GDM1 (cell line): Measurements from ENCODE around the gene MSANTD2.

ENCODE experiments used
- DNase-seq: peaks from one replicate; lab custom pipeline; 2025; lab: John Stamatoyannopoulos, UW

The MSANTD2 gene

DNA sequence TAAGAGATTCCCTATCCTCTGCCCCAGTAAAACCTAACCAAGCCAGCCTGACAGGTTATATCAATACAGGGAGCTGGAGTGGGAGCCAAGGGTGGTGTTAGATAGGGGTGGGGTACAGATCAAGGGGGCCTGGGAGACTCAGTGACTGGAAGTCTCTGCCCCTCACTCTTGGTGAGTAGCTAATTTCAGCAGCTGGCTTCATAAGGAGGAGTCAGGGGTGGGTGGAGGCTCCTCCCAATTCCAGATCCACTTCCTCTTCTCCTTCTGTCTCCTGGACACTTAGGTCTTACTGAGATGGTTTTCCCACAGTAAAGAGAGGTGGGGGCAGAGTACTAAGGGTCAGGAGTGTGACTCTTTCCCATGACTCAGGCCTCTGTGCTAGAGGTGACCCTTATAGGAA lies 47.0 kb downstream of the MSANTD2 start:
- no peak for DNase-seq

GRCh38 chr11:124752471-124753102 lies 47.6 kb downstream of the MSANTD2 start:
- no peak for DNase-seq

GRCh38 chr11:124751741-124752470 lies 48.3 kb downstream of the MSANTD2 start, which contains the start of gene VSIG2:
TSS of gene VSIG2 (minus strand) at chr11:124752255. CDS start at chr11:124752137, 118 bp downstream.
- no peak for DNase-seq

GRCh38 chr11:124751391-124751740 lies 48.8 kb downstream of the MSANTD2 start:
- no peak for DNase-seq

- no peak for DNase-seq
Observed at GRCh38 chr11:124749912-124750311, 50.3 kb downstream of the MSANTD2 start.

GRCh38 chr11:124748481-124749343 lies 51.5 kb downstream of the MSANTD2 start:
- no peak for DNase-seq

DNA sequence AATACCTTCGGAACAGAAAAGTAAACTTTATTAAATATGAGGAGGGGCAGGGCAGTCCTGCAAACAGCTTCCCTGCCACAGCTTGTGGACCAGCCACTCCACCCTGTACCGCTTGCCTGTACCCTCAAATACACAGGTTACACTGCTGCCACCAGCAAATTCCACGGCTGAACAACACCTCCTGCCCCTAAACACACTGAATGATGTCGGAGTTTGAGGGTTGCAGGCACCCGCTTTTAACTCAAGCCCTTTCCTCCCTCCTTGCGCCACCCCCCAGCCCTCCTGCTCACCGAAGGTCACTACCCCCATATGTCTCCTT lies 52.1 kb downstream of the MSANTD2 start:
- DNase-seq = no peak

DNA sequence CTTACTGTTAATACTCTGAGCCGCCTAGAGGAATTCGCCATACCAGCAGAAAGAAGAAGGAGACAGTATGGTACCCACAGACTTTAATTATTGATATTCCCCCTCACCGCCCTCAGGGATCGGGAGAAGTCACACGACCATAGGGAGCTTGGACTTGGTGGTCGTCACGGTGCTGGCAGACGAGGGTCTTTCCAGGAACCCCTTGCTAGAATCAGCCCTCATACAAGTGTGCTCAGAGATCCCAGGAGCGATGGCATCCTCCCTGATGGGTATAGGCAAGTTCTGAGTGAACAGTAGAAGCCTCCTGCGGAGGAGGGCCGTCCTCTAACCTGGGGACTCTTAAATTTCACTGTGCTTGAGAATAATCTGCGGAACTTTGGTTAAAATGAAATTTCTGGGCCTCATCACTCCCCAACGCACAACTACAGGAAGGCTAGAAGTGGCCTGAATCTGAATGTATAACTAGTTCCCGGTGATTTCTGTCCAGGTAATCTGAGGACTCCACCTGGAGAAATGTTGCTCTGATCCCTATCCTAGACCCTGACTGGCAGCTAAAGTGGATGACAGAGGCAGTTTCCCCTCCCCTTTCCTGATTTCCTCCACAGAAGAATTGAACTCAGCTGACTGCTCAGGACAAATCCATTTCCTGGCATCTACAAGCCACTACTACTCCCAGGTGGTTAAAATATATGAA lies 52.7 kb downstream of the MSANTD2 start:
- no peak for DNase-seq

GRCh38 chr11:124746621-124747243 lies 53.5 kb downstream of the MSANTD2 start:
- DNase-seq = no peak

GRCh38 chr11:124745835-124746620 lies 54.2 kb downstream of the MSANTD2 start:
- DNase-seq = no peak

DNA sequence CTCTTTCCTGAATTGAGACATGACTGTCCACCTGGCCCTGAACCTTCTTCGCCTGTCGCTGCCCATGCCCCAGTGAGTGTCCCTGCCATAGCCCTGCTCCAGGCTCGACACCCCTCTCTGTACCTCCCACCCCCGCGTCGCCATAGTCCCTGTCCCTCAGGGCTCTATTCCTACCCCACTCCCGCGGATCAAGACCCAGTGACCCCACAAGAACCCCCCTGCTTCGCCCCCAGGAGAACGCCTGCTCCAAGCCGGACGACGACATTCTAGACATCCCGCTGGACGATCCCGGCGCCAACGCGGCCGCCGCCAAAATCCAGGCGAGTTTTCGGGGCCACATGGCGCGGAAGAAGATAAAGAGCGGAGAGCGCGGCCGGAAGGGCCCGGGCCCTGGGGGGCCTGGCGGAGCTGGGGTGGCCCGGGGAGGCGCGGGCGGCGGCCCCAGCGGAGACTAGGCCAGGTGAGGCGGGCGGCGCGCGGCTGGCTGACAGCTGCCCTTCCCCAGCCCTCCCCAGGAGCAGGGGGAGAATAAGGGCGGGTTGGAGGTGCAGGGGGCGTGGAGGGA lies 54.9 kb downstream of the MSANTD2 start:
- no peak for DNase-seq

GRCh38 chr11:124743050-124743449 lies 57.2 kb downstream of the MSANTD2 start:
- no peak for DNase-seq

DNA sequence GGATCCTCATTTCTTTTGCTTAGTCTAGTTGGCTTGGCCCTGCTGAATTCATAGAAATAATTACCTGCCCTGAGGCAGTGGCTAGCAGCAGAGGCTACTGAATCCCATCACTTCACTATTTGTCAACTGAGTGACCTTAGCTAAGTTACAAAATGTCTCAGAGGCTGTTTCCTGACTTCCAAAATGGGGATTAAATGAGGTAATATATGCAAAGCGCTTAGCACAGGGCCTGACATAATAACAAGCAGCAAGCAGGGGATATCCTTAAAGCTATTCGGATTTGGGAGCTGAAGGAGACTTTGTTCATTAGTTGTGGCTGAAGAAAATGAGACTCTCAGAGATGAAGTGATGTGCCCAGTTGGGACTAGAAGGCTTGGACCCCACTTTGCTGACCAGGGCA lies 57.7 kb downstream of the MSANTD2 start:
- DNase-seq = no peak

DNA sequence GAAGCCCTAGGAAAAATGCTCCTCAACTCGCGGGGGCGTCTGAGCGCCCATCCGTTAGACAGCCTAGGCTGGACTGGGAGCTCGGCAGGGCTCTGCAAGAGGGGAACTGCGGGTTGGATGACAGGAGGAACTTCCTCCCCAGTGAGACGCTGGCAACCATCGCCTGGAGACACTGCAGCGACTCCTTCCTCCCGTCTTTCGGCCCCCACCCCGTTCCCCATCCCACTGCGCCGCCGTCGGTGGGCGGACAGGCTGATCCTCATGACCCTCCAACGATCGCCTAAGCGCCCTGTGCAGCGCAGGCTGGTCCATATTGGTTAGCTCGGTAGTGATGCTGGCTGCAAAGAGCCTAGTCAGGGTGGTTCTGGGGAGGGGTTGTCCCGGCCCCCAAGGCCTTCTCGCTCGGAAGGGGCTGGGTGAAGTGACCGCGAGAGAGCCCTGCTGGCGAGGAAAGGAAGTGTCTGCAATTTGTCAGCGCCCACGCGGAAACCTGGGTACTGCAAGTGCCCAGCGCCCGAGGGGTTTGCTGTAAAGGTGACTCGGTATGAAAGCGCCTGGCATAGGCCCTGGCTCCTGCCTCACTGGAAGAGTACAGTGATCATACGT lies 59.8 kb downstream of the MSANTD2 start:
- peak; percentile 69 for DNase-seq

GRCh38 chr11:124739479-124740276 lies 60.5 kb downstream of the MSANTD2 start, which contains the start of gene NRGN:
TSS of gene NRGN (plus strand) at chr11:124739942. CDS start at chr11:124740085, 143 bp downstream.
- peak; percentile 87 for DNase-seq

DNA sequence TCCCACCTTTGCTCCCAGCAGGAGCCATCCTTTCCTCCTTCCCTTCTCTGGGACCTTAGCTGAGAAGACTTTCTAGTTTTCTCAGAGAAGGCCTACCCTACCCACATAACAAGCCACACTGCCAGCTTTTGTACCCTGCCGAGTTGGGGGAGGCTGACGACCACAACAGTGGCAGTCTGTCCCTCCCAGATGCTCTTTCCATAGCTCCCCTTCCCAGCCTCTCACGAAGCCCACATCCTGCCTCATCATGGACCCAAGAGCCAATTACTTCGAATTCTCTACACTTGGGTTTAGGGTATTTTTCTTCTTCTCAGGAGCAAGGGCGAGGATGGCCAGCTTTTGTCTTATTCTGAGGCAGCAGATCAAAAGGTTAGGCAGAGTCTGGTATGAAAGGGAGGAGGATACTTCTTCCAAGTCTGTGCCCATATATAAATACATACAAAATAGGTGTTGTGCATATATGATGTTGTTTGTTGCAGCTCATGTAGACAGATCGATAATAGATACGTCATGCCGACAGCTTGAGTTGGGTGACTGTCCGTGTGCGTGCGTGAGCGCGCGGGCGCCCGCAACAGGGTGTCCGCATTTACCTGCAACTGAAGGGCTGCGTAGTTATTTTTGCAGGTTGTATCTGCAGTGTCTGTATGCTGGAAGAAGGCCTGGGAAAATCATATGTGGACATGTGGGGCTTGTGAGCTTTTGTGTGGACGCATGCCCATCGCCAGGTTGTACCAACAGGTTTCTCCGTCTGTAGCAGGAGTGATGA lies 61.3 kb downstream of the MSANTD2 start:
- DNase-seq = no peak

DNA sequence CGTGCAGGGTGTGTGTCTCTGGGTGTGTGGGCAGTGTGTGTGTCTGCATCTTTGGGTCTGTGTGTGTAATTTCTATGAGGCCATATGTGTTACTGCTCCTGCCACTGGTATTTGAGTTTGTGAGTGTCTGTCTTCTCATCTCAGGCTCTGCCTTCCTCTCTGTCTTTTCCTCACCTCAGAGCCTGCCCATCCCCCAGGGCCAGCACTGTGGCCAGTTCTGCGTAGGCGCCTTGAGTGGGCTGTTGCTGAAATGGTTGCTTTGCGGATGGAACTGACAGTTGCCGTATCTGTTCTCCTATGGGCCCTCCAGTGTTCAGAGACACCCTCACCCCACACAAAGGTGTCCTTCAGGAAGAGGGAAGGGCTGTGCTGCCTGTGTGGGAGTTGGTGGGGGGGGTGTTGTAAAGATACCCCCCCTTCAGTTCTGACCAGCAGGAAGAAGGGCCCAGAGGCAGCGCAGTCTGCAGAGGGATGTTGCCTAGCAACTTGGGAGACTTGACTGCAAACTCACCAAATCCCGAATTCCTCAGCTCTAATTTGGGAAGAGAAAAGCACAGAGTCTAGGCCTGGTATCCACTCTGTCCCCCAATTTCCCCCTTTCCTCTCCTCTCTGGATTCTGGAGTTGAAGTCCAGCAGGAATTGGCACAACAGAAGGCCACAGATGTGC lies 62.4 kb downstream of the MSANTD2 start:
- no peak for DNase-seq

DNA sequence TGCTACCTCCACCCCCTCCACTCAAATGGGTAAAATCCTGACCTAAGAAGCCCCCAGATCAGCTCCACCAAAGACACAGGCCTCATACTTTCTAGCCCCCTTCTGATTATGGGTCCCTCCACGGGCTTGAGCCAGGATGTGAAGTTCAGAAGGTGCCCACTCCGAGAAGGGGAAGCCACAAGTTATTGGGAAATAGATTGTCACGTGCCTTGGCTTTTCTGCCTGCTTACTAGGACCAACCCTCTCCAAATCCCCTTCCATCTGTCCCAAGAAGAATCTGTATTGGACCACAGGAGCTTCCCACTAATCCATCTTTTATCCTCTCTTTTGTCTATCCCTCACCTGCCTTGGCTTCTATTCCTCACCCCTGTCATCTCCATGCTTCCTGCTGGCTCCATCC lies 63.5 kb downstream of the MSANTD2 start:
- DNase-seq = peak; percentile 28
